Common myeloid progenitor, CD34-positive (primary cell): ENCODE data around the gene WNT7A.

Experiments
- CTCF ChIA-PET: fragments of 350-600 bp; sonication (Branson Sonifier 250); formaldehyde crosslinking; loops from one replicate; lab custom pipeline; 2021; ENCODE audit warnings: antibody characterized with exemption; lab: Charles Lee
- POLR2A ChIA-PET: fragments of 350-600 bp; sonication (Branson Sonifier 250); formaldehyde crosslinking; loops from one replicate; lab custom pipeline; 2021; ENCODE audit warnings: antibody characterized with exemption; lab: Charles Lee
- DNase-seq, 3 donors: peaks; one replicate each; pipeline versions ENCODE4 v3.0.0 to v3.0.0-alpha.2; 2013
- H3K27ac ChIP-seq, 2 experiments: 1 replicate in 1 of 2; 2 replicates in 1 of 2; pipeline ENCODE4 v1.7.0; 2013; ENCODE audit warnings: inconsistent platforms in 2 of 2, low read length in 2 of 2, mild to moderate bottlenecking in 2 of 2, low read depth in 1 of 2, moderate library complexity in 1 of 2; ENCODE audit not compliant: severe bottlenecking in 2 of 2, insufficient read depth in 1 of 2, poor library complexity in 1 of 2
- H3K27me3 ChIP-seq, 5 experiments: replicated peaks in 2 of 5; 1 replicate in 3 of 5; 2 replicates in 2 of 5; pipeline versions ENCODE4 v1.6.1 to v1.7.0; 2013; ENCODE audit warnings: low read length in 4 of 5, mild to moderate bottlenecking in 2 of 5, moderate library complexity in 2 of 5, inconsistent platforms in 1 of 5; ENCODE audit not compliant: insufficient read depth in 5 of 5, control insufficient read depth in 4 of 5
- H3K36me3 ChIP-seq, 4 experiments: 1 replicate in 2 of 4; 2 replicates in 2 of 4; pipeline versions ENCODE4 v1.6.1 to v1.7.0; 2013; ENCODE audit warnings: low read length in 3 of 4, control low read depth in 1 of 4, mild to moderate bottlenecking in 1 of 4; ENCODE audit not compliant: control insufficient read depth in 4 of 4, insufficient read depth in 4 of 4
- H3K4me1 ChIP-seq, 4 experiments: 1 replicate in 3 of 4; 2 replicates in 1 of 4; pipeline versions ENCODE4 v1.6.1 to v1.7.1; 2013; ENCODE audit warnings: low read length in 3 of 4, mild to moderate bottlenecking in 3 of 4, control low read depth in 1 of 4, inconsistent platforms in 1 of 4, moderate library complexity in 1 of 4; ENCODE audit not compliant: control insufficient read depth in 4 of 4, insufficient read depth in 4 of 4; ENCODE audit errors: control extremely low read depth in 1 of 4
- H3K4me3 ChIP-seq, 7 experiments: 1 replicate in 4 of 7; 2 replicates in 3 of 7; pipeline versions ENCODE4 v1.5.1 to v1.7.0; 2013; ENCODE audit warnings: mild to moderate bottlenecking in 7 of 7, low read length in 6 of 7, moderate library complexity in 6 of 7, inconsistent platforms in 2 of 7, low read depth in 2 of 7, control low read depth in 1 of 7; ENCODE audit not compliant: insufficient read depth in 4 of 7, control insufficient read depth in 1 of 7; ENCODE audit errors: extremely low read depth in 1 of 7
- H3K9me3 ChIP-seq, 5 experiments: 1 replicate in 4 of 5; 2 replicates in 1 of 5; pipeline versions ENCODE4 v1.6.1 to v1.7.1; 2013; ENCODE audit warnings: low read length in 4 of 5, mild to moderate bottlenecking in 2 of 5, inconsistent platforms in 1 of 5, low read depth in 1 of 5, moderate library complexity in 1 of 5; ENCODE audit not compliant: control insufficient read depth in 4 of 5, insufficient read depth in 2 of 5; ENCODE audit errors: control extremely low read depth in 1 of 5
- WGBS: methylation state at CpG from one replicate; pipeline ENCODE4 v1.1.5; 2013; ENCODE audit not compliant: insufficient coverage; 5-methylcytosine and 5-hydroxymethylcytosine counted together

WNT7A gene

GRCh38 chr3:13772885-13773745, 106.8 kb downstream of the WNT7A start:
- H3K4me1 ChIP-seq: peaks cover 0 to 19% (median 6%) of the 10 kb centered on the region in 4 experiments
- 100% methylated on average over 9 of the region's 18 CpGs for WGBS
- no peak overlapping the region for H3K27ac ChIP-seq
- ChIA-PET POLR2A (no interaction called here), CTCF (interaction anchor here (0.5 kb wide), 1 partner anchor 479 kb away, joined by 3 read pairs; no protein-coding TSS in a partner anchor)
- H3K4me3 ChIP-seq: no peak overlapping the region
- no peaks in the 10 kb centered on the region for H3K36me3 ChIP-seq
- no peak for DNase-seq
- H3K9me3 ChIP-seq: no peaks in the 10 kb centered on the region
- no peaks in the 10 kb centered on the region for H3K27me3 ChIP-seq

DNA sequence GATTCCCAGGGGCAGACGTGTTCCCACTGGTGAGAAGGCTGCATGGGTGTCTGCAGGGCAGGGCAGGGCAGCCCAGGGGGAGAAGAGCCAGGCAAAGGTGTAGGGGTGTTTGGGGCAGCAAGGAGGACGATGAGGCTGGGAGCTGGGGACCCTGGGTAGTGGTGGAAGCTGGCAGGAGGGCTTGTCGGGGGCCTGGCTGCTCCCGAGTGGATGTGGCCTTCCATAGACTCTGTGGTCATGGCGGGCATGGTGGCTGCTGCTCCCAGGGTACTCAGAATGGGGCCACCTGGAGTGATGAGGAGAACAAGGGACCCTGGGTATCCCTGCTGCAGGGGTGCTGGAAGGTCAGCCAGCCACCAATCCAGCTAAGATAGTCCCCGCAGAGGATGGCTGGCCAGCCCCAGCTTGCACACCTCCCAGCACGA, 107.5 kb downstream of the WNT7A start:
- Histone ChIP-seq H3K9me3 (no peaks in the 10 kb centered on the region), H3K4me1 (peaks cover 0 to 19% (median 6%) of the 10 kb centered on the region in 4 experiments), H3K27ac (no peak overlapping the region), H3K36me3 (no peaks in the 10 kb centered on the region), H3K27me3 (no peaks in the 10 kb centered on the region), H3K4me3 (no peak overlapping the region)
- DNase-seq: no peak
- POLR2A ChIA-PET: no interaction called here
- 95% methylated on average over 4 of the region's 7 CpGs for WGBS
- CTCF ChIA-PET: no interaction called here

DNA sequence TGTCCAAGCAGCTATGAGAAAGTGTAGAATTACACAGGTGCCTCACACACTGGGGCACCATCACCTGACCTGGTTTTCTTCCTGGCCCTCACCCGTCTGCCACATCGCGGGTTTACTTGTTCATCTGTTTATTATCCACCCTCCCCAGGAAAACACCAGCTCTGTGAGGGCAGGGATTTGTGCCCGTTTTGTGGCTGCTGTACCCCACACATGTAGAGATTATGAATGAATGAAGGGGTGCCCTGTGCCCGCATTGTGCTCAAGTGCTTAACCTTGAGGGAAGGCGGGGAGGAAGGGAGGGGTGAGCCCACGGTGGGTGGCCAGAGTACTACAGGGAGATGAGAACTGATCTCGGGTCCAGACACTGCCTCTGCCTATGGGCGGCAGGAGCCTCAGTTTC, 108.4 kb downstream of the WNT7A start:
- H3K27ac ChIP-seq: no peak overlapping the region
- H3K36me3 ChIP-seq: no peaks in the 10 kb centered on the region
- DNase-seq: no peak
- H3K4me3 ChIP-seq: no peak overlapping the region
- ChIA-PET POLR2A (no interaction called here), CTCF (no interaction called here)
- 100% methylated on average over 4 of the region's 9 CpGs for WGBS
- H3K9me3 ChIP-seq: no peaks in the 10 kb centered on the region
- H3K4me1 ChIP-seq: peaks cover 0 to 19% (median 6%) of the 10 kb centered on the region in 4 experiments
- no peaks in the 10 kb centered on the region for H3K27me3 ChIP-seq

GRCh38 chr3:13770170-13771169, 109.4 kb downstream of the WNT7A start:
- Histone ChIP-seq H3K4me3 (no peak overlapping the region), H3K36me3 (no peaks in the 10 kb centered on the region), H3K27ac (no peak overlapping the region), H3K4me1 (peaks cover 0 to 19% (median 6%) of the 10 kb centered on the region in 4 experiments), H3K27me3 (no peaks in the 10 kb centered on the region), H3K9me3 (no peaks in the 10 kb centered on the region)
- DNase-seq: peak in 2 of 3 donors; percentile 34 to 37
- WGBS: 81% methylated on average over 7 of the region's 9 CpGs
- POLR2A ChIA-PET: no interaction called here
- CTCF ChIA-PET: no interaction called here

GRCh38 chr3:13769422-13769821, 110.4 kb downstream of the WNT7A start:
- no peak overlapping the region for H3K27ac ChIP-seq
- no peaks in the 10 kb centered on the region for H3K27me3 ChIP-seq
- CTCF ChIA-PET: no interaction called here
- H3K9me3 ChIP-seq: no peaks in the 10 kb centered on the region
- POLR2A ChIA-PET: no interaction called here
- no peaks in the 10 kb centered on the region for H3K36me3 ChIP-seq
- peaks cover 0 to 19% (median 6%) of the 10 kb centered on the region in 4 experiments for H3K4me1 ChIP-seq
- H3K4me3 ChIP-seq: no peak overlapping the region
- DNase-seq: no peak
- 98% methylated on average over 7 of the region's 8 CpGs for WGBS

DNA sequence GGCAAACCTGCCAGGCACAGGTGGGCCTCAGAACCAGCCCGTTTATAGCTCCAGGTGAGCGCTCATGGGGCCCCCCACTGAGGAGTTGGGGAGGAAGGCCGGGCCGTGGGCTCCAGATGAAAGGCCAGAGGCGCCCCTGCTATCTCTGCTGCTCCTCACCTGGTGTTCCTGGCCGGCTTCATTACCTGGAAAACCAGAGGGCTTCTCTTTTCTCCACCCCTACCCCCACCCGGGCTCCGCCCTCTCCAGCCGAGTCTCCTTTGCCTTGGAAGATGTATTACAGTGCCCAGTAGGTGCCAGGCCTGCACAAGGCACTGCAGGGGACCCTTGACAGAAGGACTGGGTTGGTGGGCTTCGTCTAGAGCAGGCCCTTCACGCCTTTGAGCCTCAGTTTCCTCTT, 111.4 kb downstream of the WNT7A start:
- CTCF ChIA-PET: no interaction called here
- no peak for DNase-seq
- WGBS: 93% methylated on average over 8 of the region's 11 CpGs

More for the DNA sequence above, 111.4 kb downstream of the WNT7A start:
- POLR2A ChIA-PET: no interaction called here
- Histone ChIP-seq H3K9me3 (no peaks in the 10 kb centered on the region), H3K27me3 (no peaks in the 10 kb centered on the region), H3K27ac (no peak overlapping the region), H3K4me3 (no peak overlapping the region), H3K36me3 (no peaks in the 10 kb centered on the region), H3K4me1 (peaks cover 0 to 19% (median 6%) of the 10 kb centered on the region in 4 experiments)
